Common myeloid progenitor, CD34-positive (primary cell): Measurements from ENCODE around the gene HSFX3.

ENCODE experiments used
- CTCF ChIA-PET: fragments of 350-600 bp; sonication (Branson Sonifier 250); formaldehyde crosslinking; loops from one replicate; lab custom pipeline; 2021; ENCODE audit warnings: antibody characterized with exemption; lab: Charles Lee
- POLR2A ChIA-PET: fragments of 350-600 bp; sonication (Branson Sonifier 250); formaldehyde crosslinking; loops from one replicate; lab custom pipeline; 2021; ENCODE audit warnings: antibody characterized with exemption; lab: Charles Lee
- DNase-seq, 3 donors: peaks; one replicate each; pipeline versions ENCODE4 v3.0.0 to v3.0.0-alpha.2; 2013
- H3K27ac ChIP-seq, 2 experiments: 1 replicate in 1 of 2; 2 replicates in 1 of 2; pipeline ENCODE4 v1.7.0; 2013; ENCODE audit warnings: inconsistent platforms in 2 of 2, low read length in 2 of 2, mild to moderate bottlenecking in 2 of 2, low read depth in 1 of 2, moderate library complexity in 1 of 2; ENCODE audit not compliant: severe bottlenecking in 2 of 2, insufficient read depth in 1 of 2, poor library complexity in 1 of 2
- H3K27me3 ChIP-seq, 5 experiments: replicated peaks in 2 of 5; 1 replicate in 3 of 5; 2 replicates in 2 of 5; pipeline versions ENCODE4 v1.6.1 to v1.7.0; 2013; ENCODE audit warnings: low read length in 4 of 5, mild to moderate bottlenecking in 2 of 5, moderate library complexity in 2 of 5, inconsistent platforms in 1 of 5; ENCODE audit not compliant: insufficient read depth in 5 of 5, control insufficient read depth in 4 of 5
- H3K36me3 ChIP-seq, 4 experiments: 1 replicate in 2 of 4; 2 replicates in 2 of 4; pipeline versions ENCODE4 v1.6.1 to v1.7.0; 2013; ENCODE audit warnings: low read length in 3 of 4, control low read depth in 1 of 4, mild to moderate bottlenecking in 1 of 4; ENCODE audit not compliant: control insufficient read depth in 4 of 4, insufficient read depth in 4 of 4
- H3K4me1 ChIP-seq, 4 experiments: 1 replicate in 3 of 4; 2 replicates in 1 of 4; pipeline versions ENCODE4 v1.6.1 to v1.7.1; 2013; ENCODE audit warnings: low read length in 3 of 4, mild to moderate bottlenecking in 3 of 4, control low read depth in 1 of 4, inconsistent platforms in 1 of 4, moderate library complexity in 1 of 4; ENCODE audit not compliant: control insufficient read depth in 4 of 4, insufficient read depth in 4 of 4; ENCODE audit errors: control extremely low read depth in 1 of 4
- H3K4me3 ChIP-seq, 7 experiments: 1 replicate in 4 of 7; 2 replicates in 3 of 7; pipeline versions ENCODE4 v1.5.1 to v1.7.0; 2013; ENCODE audit warnings: mild to moderate bottlenecking in 7 of 7, low read length in 6 of 7, moderate library complexity in 6 of 7, inconsistent platforms in 2 of 7, low read depth in 2 of 7, control low read depth in 1 of 7; ENCODE audit not compliant: insufficient read depth in 4 of 7, control insufficient read depth in 1 of 7; ENCODE audit errors: extremely low read depth in 1 of 7
- H3K9me3 ChIP-seq, 5 experiments: 1 replicate in 4 of 5; 2 replicates in 1 of 5; pipeline versions ENCODE4 v1.6.1 to v1.7.1; 2013; ENCODE audit warnings: low read length in 4 of 5, mild to moderate bottlenecking in 2 of 5, inconsistent platforms in 1 of 5, low read depth in 1 of 5, moderate library complexity in 1 of 5; ENCODE audit not compliant: control insufficient read depth in 4 of 5, insufficient read depth in 2 of 5; ENCODE audit errors: control extremely low read depth in 1 of 5
- whole genome bisulfite sequencing: methylation state at CpG from one replicate; pipeline ENCODE4 v1.1.5; 2013; ENCODE audit not compliant: insufficient coverage; 5-methylcytosine and 5-hydroxymethylcytosine counted together

Gene HSFX3

GRCh38 chrX:149518236-149518635, 31.5 kb downstream of the HSFX3 start:
- no peak overlapping the region for H3K27ac ChIP-seq
- H3K27me3 ChIP-seq: no peaks in the 10 kb centered on the region
- ChIA-PET POLR2A (no interaction called here), CTCF (interaction anchor here (1.2 to 1.3 kb wide), 2 partner anchors 8 to 9 kb away, joined by 3 read pairs; no protein-coding TSS in a partner anchor)
- H3K9me3 ChIP-seq: no peaks in the 10 kb centered on the region
- peaks cover 9 to 62% (median 52%) of the 10 kb centered on the region in 4 experiments for H3K4me1 ChIP-seq
- no peaks in the 10 kb centered on the region for H3K36me3 ChIP-seq
- WGBS: 90% methylated on average over 4 of the region's 7 CpGs
- H3K4me3 ChIP-seq: no peak overlapping the region
- DNase-seq: no peak

- H3K4me3 ChIP-seq: no peak overlapping the region
- ChIA-PET POLR2A (no interaction called here), CTCF (no interaction called here)
Measured at GRCh38 chrX:149517308-149517707, 32.4 kb downstream of the HSFX3 start.

GRCh38 chrX:149516604-149517003, 33.1 kb downstream of the HSFX3 start:
- CTCF ChIA-PET: no interaction called here
- H3K9me3 ChIP-seq: no peaks in the 10 kb centered on the region

More at GRCh38 chrX:149517308-149517707, 32.4 kb downstream of the HSFX3 start:
- 88% methylated on average over 1 of the region's 1 CpG for WGBS
- Histone ChIP-seq H3K27me3 (no peaks in the 10 kb centered on the region), H3K36me3 (no peaks in the 10 kb centered on the region), H3K4me1 (peaks cover 13 to 62% (median 54%) of the 10 kb centered on the region in 4 experiments), H3K9me3 (no peaks in the 10 kb centered on the region), H3K27ac (no peak overlapping the region)
- DNase-seq: no peak

GRCh38 chrX:149515954-149516602, 33.6 kb downstream of the HSFX3 start:
- ChIA-PET CTCF (interaction anchor here (7.3 kb wide), 1 partner anchor 10 kb away, joined by 99 read pairs; no protein-coding TSS in a partner anchor), POLR2A (no interaction called here)
- Histone ChIP-seq H3K4me3 (peak overlapping the region in 3 of 7 experiments; percentile 5 to 31 (median 23)), H3K36me3 (no peaks in the 10 kb centered on the region), H3K27me3 (no peaks in the 10 kb centered on the region), H3K4me1 (peaks cover 20 to 64% (median 55%) of the 10 kb centered on the region in 4 experiments), H3K27ac (peak overlapping the region in 1 of 2 experiments; percentile 40), H3K9me3 (no peaks in the 10 kb centered on the region)
- no peak for DNase-seq
- 63% methylated on average over 3 of the region's 4 CpGs for WGBS

More at GRCh38 chrX:149516604-149517003, 33.1 kb downstream of the HSFX3 start:
- H3K27ac ChIP-seq: peak overlapping the region in 1 of 2 experiments; percentile 40
- WGBS: 63% methylated on average over 2 of the region's 2 CpGs
- H3K27me3 ChIP-seq: no peaks in the 10 kb centered on the region
- H3K4me3 ChIP-seq: peak overlapping the region in 1 of 7 experiments; percentile 5
- POLR2A ChIA-PET: no interaction called here
- H3K36me3 ChIP-seq: no peaks in the 10 kb centered on the region
- no peak for DNase-seq
- peaks cover 15 to 63% (median 55%) of the 10 kb centered on the region in 4 experiments for H3K4me1 ChIP-seq

- H3K4me3 ChIP-seq: peak overlapping the region in 2 of 7 experiments; percentile 6 to 11
- peaks cover 0 to 4% (median 0%) of the 10 kb centered on the region in 5 experiments for H3K27me3 ChIP-seq
- CTCF ChIA-PET: interaction anchor here (1.0 to 7.3 kb wide), 6 partner anchors 9 to 27 kb away, joined by 3 to 99 read pairs (median 6); partner anchors contain the start of genes EOLA1 and IDS
- peak overlapping the region; percentile 67 to 71 for H3K27ac ChIP-seq
- peaks cover 20 to 73% (median 67%) of the 10 kb centered on the region in 4 experiments for H3K4me1 ChIP-seq
- POLR2A ChIA-PET: interaction anchor here (1.3 to 2.0 kb wide), 4 partner anchors 9 to 18 kb away, joined by 3 to 13 read pairs (median 4); partner anchors contain the start of gene IDS
- WGBS: 19% methylated on average over 7 of the region's 9 CpGs
- H3K36me3 ChIP-seq: no peaks in the 10 kb centered on the region
- H3K9me3 ChIP-seq: no peaks in the 10 kb centered on the region
- DNase-seq: peak; percentile 60 to 92 (median 85)
Measured at GRCh38 chrX:149513825-149514428, 35.8 kb downstream of the HSFX3 start.

- WGBS: 81% methylated on average over 3 of the region's 4 CpGs
- ChIA-PET CTCF (interaction anchor here (1.1 to 7.3 kb wide), 7 partner anchors 7 to 52 kb away, joined by 4 to 99 read pairs (median 6); partner anchors contain the start of genes EOLA1 and IDS), POLR2A (interaction anchor here (0.7 to 0.8 kb wide), 2 partner anchors 27 to 28 kb away, joined by 3 read pairs; no protein-coding TSS in a partner anchor)
- H3K27me3 ChIP-seq: peaks cover 0 to 4% (median 0%) of the 10 kb centered on the region in 5 experiments
- peak in 2 of 3 donors; percentile 65 to 66 for DNase-seq
- no peaks in the 10 kb centered on the region for H3K36me3 ChIP-seq
- H3K4me1 ChIP-seq: peaks cover 20 to 73% (median 65%) of the 10 kb centered on the region in 4 experiments
- no peak overlapping the region for H3K4me3 ChIP-seq
- peak overlapping the region in 1 of 2 experiments; percentile 55 for H3K27ac ChIP-seq
- no peaks in the 10 kb centered on the region for H3K9me3 ChIP-seq
Measured at GRCh38 chrX:149512225-149512885, 37.4 kb downstream of the HSFX3 start.
